GM19193 (cell line): ENCODE results near the gene FGF19.

Experiments
- POLR2A ChIP-seq: IDR thresholded peaks from 4 replicates; pipeline ENCODE4 v1.6.1; 2011; ENCODE audit not compliant: insufficient read depth, insufficient read length; ENCODE audit errors: extremely low read depth

The FGF19 gene

DNA sequence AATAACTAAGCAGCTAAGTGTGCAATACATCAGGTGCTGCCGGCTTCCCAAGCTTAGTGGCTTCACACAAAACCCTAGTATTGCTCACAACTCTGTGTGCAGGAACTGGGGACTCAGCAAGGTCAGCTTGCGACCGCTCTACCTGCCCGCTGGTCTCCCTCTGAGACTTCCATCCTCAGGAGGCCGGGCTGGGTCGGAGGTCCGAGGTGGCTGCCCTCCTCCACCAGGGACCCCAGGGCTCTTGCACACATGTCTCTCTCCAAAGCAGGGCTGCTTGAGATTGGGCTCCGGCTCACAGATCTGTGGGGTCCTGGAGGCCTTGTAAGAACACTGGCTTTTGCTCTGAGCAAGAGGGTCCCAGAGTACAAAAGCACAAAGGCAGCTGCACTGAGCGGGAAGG is 25.4 kb upstream of the FGF19 start:
- no peak for TF ChIP-seq POLR2A

DNA sequence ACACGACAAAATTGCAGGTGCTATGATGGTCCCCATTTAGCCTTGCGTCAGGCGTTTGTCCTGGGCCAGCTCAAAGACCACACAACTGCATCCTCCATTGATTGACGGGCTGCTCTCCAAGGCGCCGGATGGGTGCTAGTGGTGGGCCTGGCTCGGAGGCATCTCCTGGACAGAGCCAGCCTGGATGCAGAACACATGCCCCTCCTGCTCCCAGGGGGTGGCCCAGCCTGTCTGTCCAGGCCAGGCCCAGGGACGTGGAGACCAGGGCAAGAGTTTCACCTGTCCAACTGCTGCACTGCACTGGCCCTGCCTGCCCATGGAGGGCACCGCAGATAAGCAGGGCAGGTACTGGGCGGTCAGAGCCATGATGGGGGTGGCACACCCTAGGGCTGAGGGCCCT is 23.4 kb upstream of the FGF19 start:
- TF ChIP-seq POLR2A: no peak

- TF ChIP-seq POLR2A: no peak
These were observed 22.7 kb upstream of the FGF19 start for GRCh38 chr11:69726481-69726880.

DNA sequence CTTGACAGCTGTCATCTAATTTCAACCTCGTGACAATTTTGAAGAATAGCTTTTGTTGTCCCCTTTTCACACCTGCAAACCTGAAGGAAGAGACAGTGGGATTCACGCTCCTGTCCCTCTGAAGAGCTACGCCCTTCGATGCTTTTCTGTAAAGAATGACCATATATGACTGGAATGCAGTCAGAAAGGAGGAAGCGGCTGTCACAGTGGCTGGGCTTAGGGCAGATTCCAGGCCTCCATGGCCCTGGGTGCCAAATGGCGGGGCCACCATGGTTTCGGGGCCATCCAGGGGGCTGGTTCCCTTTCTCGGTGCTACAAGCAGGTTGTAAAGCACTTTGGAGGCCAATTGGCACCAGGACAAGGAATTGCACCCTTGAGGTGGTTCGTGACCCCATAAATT is 22.2 kb upstream of the FGF19 start:
- no peak for TF ChIP-seq POLR2A

GRCh38 chr11:69721745-69722144 is 17.9 kb upstream of the FGF19 start:
- TF ChIP-seq POLR2A: no peak

- TF ChIP-seq POLR2A: no peak
These were observed 17.3 kb upstream of the FGF19 start for GRCh38 chr11:69721106-69721505.

DNA sequence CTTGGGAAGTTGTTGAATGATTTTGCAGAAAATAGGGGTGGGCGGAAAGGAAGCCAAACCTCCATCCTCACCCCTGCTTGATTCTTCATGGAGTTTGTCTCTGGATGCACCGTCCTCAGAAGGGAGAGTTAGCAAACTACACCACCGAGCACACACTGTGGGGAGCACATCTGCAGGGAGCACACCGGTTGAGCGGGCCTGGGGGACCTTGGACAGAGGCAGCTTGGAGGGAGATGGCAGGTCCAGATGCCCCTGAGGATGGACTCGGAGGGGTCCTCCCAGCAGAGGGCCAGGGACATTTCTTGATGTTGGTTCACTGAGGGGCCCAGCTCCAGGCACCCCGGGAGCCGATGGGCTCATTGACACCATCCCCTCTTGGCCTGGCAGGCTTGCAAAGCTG is 15.1 kb upstream of the FGF19 start:
- no peak for TF ChIP-seq POLR2A

DNA sequence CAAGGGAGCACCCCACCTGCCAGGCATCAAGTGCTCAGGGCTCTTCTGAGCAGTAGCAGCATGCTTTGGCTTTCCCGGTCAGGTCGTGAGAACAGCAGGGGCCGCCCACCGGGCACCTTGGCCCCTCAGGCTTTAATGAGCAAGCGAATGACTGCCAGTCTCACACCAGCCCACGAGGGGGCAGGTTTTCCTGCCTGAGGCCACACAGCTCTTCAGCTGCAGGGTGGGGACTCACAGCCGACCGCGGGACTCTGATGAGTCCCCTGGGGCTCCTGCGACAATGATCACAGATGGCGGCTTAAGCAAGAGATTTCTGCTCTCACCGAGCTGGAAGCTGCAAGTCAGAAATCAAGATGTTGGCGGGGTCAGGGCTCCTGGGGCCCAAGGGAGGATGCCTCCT is 14.3 kb upstream of the FGF19 start:
- no peak for TF ChIP-seq POLR2A

DNA sequence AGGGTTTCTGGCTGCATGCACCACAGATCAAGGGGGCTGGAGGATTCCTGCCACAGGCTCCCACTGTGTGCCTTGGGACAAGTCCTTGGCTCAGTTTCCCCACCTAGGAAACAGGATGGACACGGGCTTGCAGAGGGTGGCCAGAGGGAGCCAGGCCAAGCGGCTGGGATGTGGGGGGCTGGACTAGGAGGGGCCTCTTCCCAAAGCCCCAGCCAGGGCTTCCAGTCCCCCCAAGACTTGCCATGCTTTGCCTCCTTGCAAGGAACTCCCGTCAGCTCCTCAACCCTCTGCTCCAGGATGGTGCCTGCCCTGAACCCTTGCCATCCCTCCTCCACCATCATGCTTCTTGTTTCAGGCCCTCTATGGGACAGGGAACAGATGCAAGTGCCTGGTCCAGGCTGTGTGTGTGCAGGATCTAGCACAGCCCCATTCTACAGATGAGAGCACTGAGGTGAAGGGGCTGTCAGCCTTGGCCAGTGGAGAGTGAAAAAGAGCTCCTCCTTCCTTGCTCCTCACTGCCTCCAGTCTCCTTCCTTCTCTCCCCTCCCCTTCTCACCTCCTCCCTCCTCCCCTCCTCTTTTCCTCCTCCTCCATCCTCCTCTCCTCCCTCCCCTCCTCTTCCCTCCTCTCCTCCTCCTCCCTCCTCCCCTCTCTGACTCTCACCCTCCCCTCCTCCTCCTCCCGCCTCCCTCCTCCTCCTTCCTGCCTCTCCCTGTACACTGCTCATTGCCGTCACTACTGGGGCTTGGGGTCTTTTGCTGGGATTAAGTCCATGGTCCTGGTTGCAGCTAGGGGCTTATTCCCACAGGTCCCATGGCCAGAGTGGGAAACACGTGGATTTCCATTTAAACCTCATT is 13.3 kb upstream of the FGF19 start:
- TF ChIP-seq POLR2A: no peak

GRCh38 chr11:69716099-69716498 is 12.3 kb upstream of the FGF19 start:
- TF ChIP-seq POLR2A: no peak

DNA sequence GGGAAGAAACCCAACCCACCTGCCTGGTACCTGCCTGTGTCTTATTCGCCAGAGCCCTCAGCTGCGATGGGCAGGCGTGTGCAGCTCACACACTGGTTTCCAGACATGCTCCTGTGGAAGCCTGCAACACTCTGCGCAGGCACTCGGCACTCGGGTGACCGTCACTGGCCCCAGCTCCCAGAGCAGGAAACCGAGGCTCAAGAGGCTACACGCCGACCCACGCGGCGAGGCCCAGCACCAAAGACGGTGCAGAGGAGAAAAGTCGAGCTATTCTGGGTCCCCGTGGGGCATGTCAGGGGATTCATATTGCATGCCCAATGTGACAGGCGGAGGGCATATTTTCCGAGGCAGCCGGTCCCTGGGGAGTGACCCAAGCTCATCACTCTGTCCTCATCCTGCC is 11.6 kb upstream of the FGF19 start:
- no peak for TF ChIP-seq POLR2A

GRCh38 chr11:69711822-69712801 is 8.3 kb upstream of the FGF19 start:
- no peak for TF ChIP-seq POLR2A

- no peak for TF ChIP-seq POLR2A
These were observed 5.0 kb upstream of the FGF19 start for GRCh38 chr11:69708736-69709401.

DNA sequence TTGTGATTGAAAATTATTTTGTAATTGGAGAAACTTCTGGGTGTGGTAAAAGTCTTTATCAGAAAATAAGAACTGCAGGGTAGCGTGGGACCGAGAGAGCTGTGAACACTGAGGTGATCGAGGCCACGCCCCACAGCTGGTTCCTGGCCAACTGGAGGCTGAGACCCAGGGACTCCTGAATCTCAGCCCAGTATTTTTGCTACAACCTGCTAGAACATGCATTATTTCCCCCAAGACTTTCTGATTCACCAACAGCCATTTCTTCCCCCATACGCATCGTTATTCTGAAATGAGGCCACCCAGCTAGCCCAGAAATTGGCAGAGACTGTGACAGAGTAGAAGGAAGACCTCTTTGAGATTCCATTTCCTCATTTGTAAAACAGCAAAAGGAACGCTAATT is 3.4 kb upstream of the FGF19 start:
- TF ChIP-seq POLR2A: no peak
